SW 1271 (cell line): ENCODE results near the gene RELL2.

Experiments used
- DNase-seq, 2 experiments: peaks; one replicate each; lab custom pipeline; 2025; lab: John Stamatoyannopoulos, UW

RELL2 gene

GRCh38 chr5:141649056-141649688 is 12.4 kb downstream of the RELL2 start:
- DNase-seq = no peak

- DNase-seq = no peak
These were observed 13.2 kb downstream of the RELL2 start for GRCh38 chr5:141649972-141650371.

- peak; percentile 52 to 81 for DNase-seq
These were observed 14.3 kb downstream of the RELL2 start, which contains the start of gene FCHSD1 for GRCh38 chr5:141650851-141651727. Gene FCHSD1, minus strand, starts transcription at chr5:141651418. Its CDS starts 50 bp downstream, at chr5:141651368.

- DNase-seq = no peak
These were observed 14.9 kb downstream of the RELL2 start for GRCh38 chr5:141651728-141652105.

- peak; percentile 15 to 33 for DNase-seq
These were observed 17.5 kb downstream of the RELL2 start for GRCh38 chr5:141654298-141654697.

GRCh38 chr5:141655020-141655419 is 18.2 kb downstream of the RELL2 start:
- DNase-seq = no peak

GRCh38 chr5:141656396-141656795 is 19.6 kb downstream of the RELL2 start:
- DNase-seq = no peak

- no peak for DNase-seq
These were observed 20.6 kb downstream of the RELL2 start for GRCh38 chr5:141657404-141657803.

- DNase-seq = peak; percentile 34 to 48
These were observed 21.2 kb downstream of the RELL2 start for GRCh38 chr5:141657937-141658545.

- DNase-seq = no peak
These were observed 25.2 kb downstream of the RELL2 start for GRCh38 chr5:141662028-141662427.

- DNase-seq = no peak
These were observed 26.7 kb downstream of the RELL2 start for GRCh38 chr5:141663506-141663905.

- peak in 1 of 2 experiments; percentile 48 for DNase-seq
These were observed 28.1 kb downstream of the RELL2 start for GRCh38 chr5:141664733-141665461.

- no peak for DNase-seq
These were observed 29.5 kb downstream of the RELL2 start for GRCh38 chr5:141665995-141666940.

- no peak for DNase-seq
These were observed 31.9 kb downstream of the RELL2 start for GRCh38 chr5:141668601-141669265.

- no peak for DNase-seq
These were observed 32.7 kb downstream of the RELL2 start for GRCh38 chr5:141669520-141669919.

GRCh38 chr5:141672071-141672840 is 35.5 kb downstream of the RELL2 start:
- no peak for DNase-seq

- DNase-seq = no peak
These were observed 36.3 kb downstream of the RELL2 start for GRCh38 chr5:141672841-141673813.

- DNase-seq = no peak
These were observed 38.0 kb downstream of the RELL2 start for GRCh38 chr5:141674747-141675146.
